ENCODE measurements around the gene ADM5.

DNA sequence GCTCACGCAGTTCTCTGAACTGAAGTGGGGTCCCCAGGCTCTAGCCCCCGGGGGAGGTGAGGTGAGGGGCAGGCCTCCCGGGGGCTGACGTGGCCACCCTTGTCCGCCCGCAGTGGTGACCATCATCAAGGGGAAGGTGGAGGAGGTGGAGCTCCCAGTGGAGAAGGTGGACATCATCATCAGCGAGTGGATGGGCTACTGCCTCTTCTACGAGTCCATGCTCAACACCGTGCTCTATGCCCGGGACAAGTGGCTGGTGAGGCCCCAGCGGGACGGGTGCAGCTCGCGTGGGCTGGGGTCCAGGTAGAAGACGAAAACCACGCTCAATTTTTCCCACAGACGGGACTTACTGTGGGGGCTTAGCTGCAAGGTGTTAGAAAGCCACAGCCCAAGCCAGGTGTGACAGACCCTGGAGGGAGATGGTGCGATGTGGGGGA, 5.6 kb upstream of the ADM5 start:
- TF ChIP-seq, protein P1, sequence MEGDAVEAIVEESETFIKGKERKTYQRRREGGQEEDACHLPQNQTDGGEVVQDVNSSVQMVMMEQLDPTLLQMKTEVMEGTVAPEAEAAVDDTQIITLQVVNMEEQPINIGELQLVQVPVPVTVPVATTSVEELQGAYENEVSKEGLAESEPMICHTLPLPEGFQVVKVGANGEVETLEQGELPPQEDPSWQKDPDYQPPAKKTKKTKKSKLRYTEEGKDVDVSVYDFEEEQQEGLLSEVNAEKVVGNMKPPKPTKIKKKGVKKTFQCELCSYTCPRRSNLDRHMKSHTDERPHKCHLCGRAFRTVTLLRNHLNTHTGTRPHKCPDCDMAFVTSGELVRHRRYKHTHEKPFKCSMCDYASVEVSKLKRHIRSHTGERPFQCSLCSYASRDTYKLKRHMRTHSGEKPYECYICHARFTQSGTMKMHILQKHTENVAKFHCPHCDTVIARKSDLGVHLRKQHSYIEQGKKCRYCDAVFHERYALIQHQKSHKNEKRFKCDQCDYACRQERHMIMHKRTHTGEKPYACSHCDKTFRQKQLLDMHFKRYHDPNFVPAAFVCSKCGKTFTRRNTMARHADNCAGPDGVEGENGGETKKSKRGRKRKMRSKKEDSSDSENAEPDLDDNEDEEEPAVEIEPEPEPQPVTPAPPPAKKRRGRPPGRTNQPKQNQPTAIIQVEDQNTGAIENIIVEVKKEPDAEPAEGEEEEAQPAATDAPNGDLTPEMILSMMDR (IDR thresholded peaks at IDR 0.05; ENCODE audit: insufficient read depth, low read length): no peak
- TF ChIP-seq POLR2AphosphoS5 (IDR thresholded peaks at IDR 0.05; ENCODE audit: low read depth) (no peak), GABPA (IDR thresholded peaks at IDR 0.05; ENCODE audit: low read depth) (no peak)
